Left lung (tissue), 10 donors: ENCODE data around the gene DYNLRB2. TPM values are rescaled to one million over a fixed set of nuclear protein-coding genes. Genes with fewer than 3 reads are reported as not detected.

Experiments
- ATAC-seq: fragments of 200-7000 bp; cut with Tn5 transposase; one replicate; pipeline ENCODE4 v1.9.1; 2020; ENCODE audit warnings: moderate library complexity
- DNase-seq, 4 donors: peaks; one replicate each; pipeline ENCODE4 v3.0.0-alpha.2; 2013 to 2020
- H3K27ac ChIP-seq, 2 donors: fragments of 200-600 bp; sonication (generic) in 1 of 2; one replicate each; pipeline versions ENCODE4 v1.5.0 to v1.8.0; 2020 to 2021
- H3K27me3 ChIP-seq, 2 donors: fragments of 200-600 bp; sonication (generic) in 1 of 2; one replicate each; pipeline versions ENCODE4 v1.5.0 to v1.8.0; 2020 to 2021
- H3K36me3 ChIP-seq, 2 donors: fragments of 200-600 bp; sonication (generic) in 1 of 2; one replicate each; pipeline versions ENCODE4 v1.5.0 to v1.8.0; 2020 to 2021
- H3K4me1 ChIP-seq, 2 donors: fragments of 200-600 bp; one replicate each; pipeline ENCODE4 v1.8.0; 2021
- H3K4me3 ChIP-seq, 2 donors: fragments of 200-600 bp; sonication (generic) in 1 of 2; one replicate each; pipeline versions ENCODE4 v1.5.0 to v1.8.0; 2020 to 2021; ENCODE audit warnings: mild to moderate bottlenecking in 1 of 2
- H3K9me3 ChIP-seq, 2 donors: fragments of 200-600 bp; sonication (generic) in 1 of 2; one replicate each; pipeline versions ENCODE4 v1.5.0 to v1.8.0; 2020 to 2021
- CTCF ChIP-seq, 2 donors: fragments of 200-600 bp; sonication (generic) in 1 of 2; IDR thresholded peaks; one replicate each; pipeline versions ENCODE4 v1.5.0 to v1.8.0; 2021; ENCODE audit warnings: antibody characterized with exemption in 2 of 2
- intact Hi-C, 2 donors: fragments of 100-400 bp; cut with DNase I; formaldehyde crosslinking; loops; one replicate each; pipeline versions ENCODE4 v1.11.2 to v1.14.2; 2022
- polyA plus RNA-seq, 6 donors: library from polyadenylated mRNA; unstranded; fragments of 120-200 nt; gene quantifications; one replicate each; pipeline ENCODE4 v1.2.1, GENCODE V29; 2013; ENCODE audit not compliant: insufficient read length in 6 of 6
- total RNA-seq, 2 donors: library from RNA; stranded (reverse); fragmentation: NEBNext Ultra II Directional; extraction: Animal tissue kit (Norgen Biotek cat#: 25700); gene quantifications; one replicate each; pipeline ENCODE4 v1.2.1, GENCODE V29; 2021
- donor health status: DM: no; HTN: yes; CAD: no.
- donor health status: DM: no; HTN: no; CAD: no.

The DYNLRB2 gene
- total and polyA plus RNA-seq, 8 donors, result 2.8 to 9.6 (median 7.4) TPM; not detected in 1

GRCh38 chr16:80591071-80591915 is 50.5 kb downstream of the DYNLRB2 start:
- Histone ChIP-seq H3K4me3 (no peak overlapping the region), H3K27ac (no peak overlapping the region), H3K27me3 (no peaks in the 10 kb centered on the region), H3K9me3 (no peaks in the 10 kb centered on the region), H3K4me1 (no peaks in the 10 kb centered on the region), H3K36me3 (no peaks in the 10 kb centered on the region)
- no peak for ATAC-seq
- DNase-seq, result no peak
- intact Hi-C loops, result no loop called here
- no peak for TF ChIP-seq CTCF (IDR thresholded peaks at IDR 0.05)

GRCh38 chr16:80592273-80592672 is 51.5 kb downstream of the DYNLRB2 start:
- TF ChIP-seq CTCF (IDR thresholded peaks at IDR 0.05), result no peak
- H3K4me1 ChIP-seq, result no peaks in the 10 kb centered on the region
- H3K36me3 ChIP-seq, result no peaks in the 10 kb centered on the region
- no peak overlapping the region for H3K4me3 ChIP-seq
- H3K27ac ChIP-seq, result no peak overlapping the region
- H3K9me3 ChIP-seq, result no peaks in the 10 kb centered on the region
- no peak for ATAC-seq
- no peaks in the 10 kb centered on the region for H3K27me3 ChIP-seq
- intact Hi-C loops, result no loop called here
- DNase-seq, result no peak

- TF ChIP-seq CTCF (IDR thresholded peaks at IDR 0.05), result no peak
- Histone ChIP-seq H3K9me3 (no peaks in the 10 kb centered on the region), H3K27ac (no peak overlapping the region), H3K36me3 (no peaks in the 10 kb centered on the region), H3K4me1 (no peaks in the 10 kb centered on the region), H3K27me3 (no peaks in the 10 kb centered on the region), H3K4me3 (no peak overlapping the region)
- DNase-seq (no peak), ATAC-seq (no peak)
- intact Hi-C loops, result no loop called here
These were observed 54.0 kb downstream of the DYNLRB2 start for GRCh38 chr16:80594756-80595155.

- no peaks in the 10 kb centered on the region for H3K27me3 ChIP-seq
- intact Hi-C loops, result no loop called here
- no peaks in the 10 kb centered on the region for H3K4me1 ChIP-seq
- no peaks in the 10 kb centered on the region for H3K36me3 ChIP-seq
- no peak for TF ChIP-seq CTCF (IDR thresholded peaks at IDR 0.05)
- no peaks in the 10 kb centered on the region for H3K9me3 ChIP-seq
- no peak overlapping the region for H3K27ac ChIP-seq
- DNase-seq (no peak), ATAC-seq (no peak)
- no peak overlapping the region for H3K4me3 ChIP-seq
These were observed 55.9 kb downstream of the DYNLRB2 start for GRCh38 chr16:80596507-80597207.

GRCh38 chr16:80599466-80599865 is 58.7 kb downstream of the DYNLRB2 start:
- Histone ChIP-seq H3K36me3 (peaks cover 0 to 10% of the 10 kb centered on the region in 2 donors), H3K27me3 (no peaks in the 10 kb centered on the region), H3K27ac (no peak overlapping the region), H3K4me1 (no peaks in the 10 kb centered on the region), H3K4me3 (no peak overlapping the region), H3K9me3 (no peaks in the 10 kb centered on the region)
- TF ChIP-seq CTCF (IDR thresholded peaks at IDR 0.05), result no peak
- ATAC-seq (no peak), DNase-seq (no peak)
- intact Hi-C loops, result no loop called here
